Stimulated activated CD4-positive, alpha-beta T cell treated with anti-CD3 and anti-CD28 coated beads, Interleukin-1b, Interleukin-23, amount 100 ng/mL, for 48 hours (primary cell): Measurements from ENCODE around the gene CDON.
A peak's percentile ranks its signal among the peaks of the same experiment; 100 is the strongest.
"Not testable (repeated sequence)": the region's sequence is repeated elsewhere in the genome, so short reads cannot be mapped to it uniquely, and the experiment has no call there.

Experiments used
- DNase-seq: peaks from one replicate; pipeline ENCODE4 v3.0.0-alpha.2; 2020

The CDON gene

GRCh38 chr11:126039485-126040271, 23.0 kb downstream of the CDON start:
- DNase-seq = no peak

- DNase-seq = no peak
These were observed 26.9 kb downstream of the CDON start for GRCh38 chr11:126035718-126036117.

GRCh38 chr11:126034933-126035425, 27.7 kb downstream of the CDON start:
- no peak for DNase-seq

GRCh38 chr11:126034039-126034932, 28.4 kb downstream of the CDON start:
- no peak for DNase-seq

GRCh38 chr11:126032375-126032774, 30.3 kb downstream of the CDON start:
- no peak for DNase-seq

- DNase-seq = no peak
These were observed 32.9 kb downstream of the CDON start for GRCh38 chr11:126029805-126030204.

GRCh38 chr11:126029237-126029636, 33.4 kb downstream of the CDON start:
- no peak for DNase-seq

- not testable (repeated sequence) for DNase-seq
These were observed 34.1 kb downstream of the CDON start for GRCh38 chr11:126028534-126028933.

GRCh38 chr11:126026579-126026978, 36.1 kb downstream of the CDON start:
- DNase-seq = no peak

GRCh38 chr11:126025822-126026221, 36.8 kb downstream of the CDON start:
- no peak for DNase-seq

GRCh38 chr11:126024123-126024522, 38.5 kb downstream of the CDON start:
- DNase-seq = no peak

- DNase-seq = no peak
These were observed 49.8 kb downstream of the CDON start for GRCh38 chr11:126012852-126013251.

GRCh38 chr11:126011754-126012153, 50.9 kb downstream of the CDON start:
- no peak for DNase-seq

- no peak for DNase-seq
These were observed 51.4 kb downstream of the CDON start for GRCh38 chr11:126011265-126011664.

- no peak for DNase-seq
These were observed 53.7 kb downstream of the CDON start for GRCh38 chr11:126008956-126009355.

- no peak for DNase-seq
These were observed 55.4 kb downstream of the CDON start for GRCh38 chr11:126007238-126007637.

- no peak for DNase-seq
These were observed 56.6 kb downstream of the CDON start for GRCh38 chr11:126006068-126006467.

GRCh38 chr11:126002181-126002580, 60.5 kb downstream of the CDON start:
- no peak for DNase-seq

- DNase-seq = no peak
These were observed 63.3 kb downstream of the CDON start for GRCh38 chr11:125999234-125999880.

- no peak for DNase-seq
These were observed 64.4 kb downstream of the CDON start for GRCh38 chr11:125998267-125998666.

GRCh38 chr11:125995313-125995712, 67.4 kb downstream of the CDON start:
- peak; percentile 69 for DNase-seq

- DNase-seq = no peak
These were observed 68.2 kb downstream of the CDON start for GRCh38 chr11:125994509-125994908.

- no peak for DNase-seq
These were observed 69.8 kb downstream of the CDON start for GRCh38 chr11:125992893-125993292.
